BE2C (cell line): ENCODE data around the gene TAS2R3. TPM values are rescaled to one million over a fixed set of nuclear protein-coding genes. Genes with fewer than 3 reads are reported as not detected.

Source experiments
- DNase-seq: peaks from one replicate; pipeline ENCODE4 v3.0.0-alpha.2; 2020
- H3K27me3 ChIP-seq: fragments of 250-450 bp; sonication (Bioruptor Pico); 2 replicates; pipeline ENCODE4 v1.5.1; 2020; ENCODE audit warnings: mild to moderate bottlenecking
- H3K36me3 ChIP-seq: fragments of 250-450 bp; sonication (Bioruptor Pico); 2 replicates; pipeline ENCODE4 v1.5.1; 2020; ENCODE audit warnings: mild to moderate bottlenecking
- H3K4me1 ChIP-seq: fragments of 250-450 bp; sonication (Bioruptor Pico); 2 replicates; pipeline ENCODE4 v1.5.1; 2020
- H3K4me3 ChIP-seq: 2 replicates; pipeline ENCODE4 v1.5.1; 2011; ENCODE audit warnings: low read depth, low read length
- H3K9me3 ChIP-seq: fragments of 250-450 bp; sonication (Bioruptor Pico); 2 replicates; pipeline ENCODE4 v1.5.1; 2020
- polyA plus RNA-seq: library from polyadenylated mRNA; unstranded; fragments of >200 nt; gene quantifications from one replicate; pipeline ENCODE4 v1.2.1, GENCODE V29; 2012; ENCODE audit warnings: low read depth, missing spikeins; ENCODE audit not compliant: insufficient read length, insufficient read depth
- TF ChIP-seq, protein P1 (sequence below): IDR thresholded peaks from 2 replicates; pipeline ENCODE4 v1.5.1; 2012; ENCODE audit warnings: mild to moderate bottlenecking, low read depth, low read length

The TAS2R3 gene, protein sequence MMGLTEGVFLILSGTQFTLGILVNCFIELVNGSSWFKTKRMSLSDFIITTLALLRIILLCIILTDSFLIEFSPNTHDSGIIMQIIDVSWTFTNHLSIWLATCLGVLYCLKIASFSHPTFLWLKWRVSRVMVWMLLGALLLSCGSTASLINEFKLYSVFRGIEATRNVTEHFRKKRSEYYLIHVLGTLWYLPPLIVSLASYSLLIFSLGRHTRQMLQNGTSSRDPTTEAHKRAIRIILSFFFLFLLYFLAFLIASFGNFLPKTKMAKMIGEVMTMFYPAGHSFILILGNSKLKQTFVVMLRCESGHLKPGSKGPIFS
- polyA plus RNA-seq, result not detected

DNA sequence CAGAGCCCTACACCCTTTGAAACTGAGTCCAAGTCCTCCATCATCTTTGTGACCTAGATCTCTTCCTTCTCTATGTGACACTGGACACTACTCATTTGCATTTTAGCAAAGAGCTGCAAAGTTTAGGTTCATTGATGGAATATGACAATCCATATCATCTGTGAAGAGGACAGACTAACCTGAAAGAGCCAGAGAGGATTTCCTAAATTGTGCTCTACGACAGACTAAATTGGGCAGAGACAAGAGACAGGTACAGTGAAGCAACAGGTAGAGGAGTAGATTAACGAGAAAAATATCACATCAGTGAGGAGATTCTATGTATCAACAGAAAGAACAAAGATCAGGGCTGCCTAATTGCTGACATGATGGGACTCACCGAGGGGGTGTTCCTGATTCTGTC is at the start of gene TAS2R3:
TAS2R3 (plus strand) TSS at position 301 of the 400 bp plus-strand sequence; CDS start at position 363, 62 bp downstream.
- no peak for DNase-seq
- peaks cover 15% of the 10 kb centered on the region for H3K36me3 ChIP-seq

DNA sequence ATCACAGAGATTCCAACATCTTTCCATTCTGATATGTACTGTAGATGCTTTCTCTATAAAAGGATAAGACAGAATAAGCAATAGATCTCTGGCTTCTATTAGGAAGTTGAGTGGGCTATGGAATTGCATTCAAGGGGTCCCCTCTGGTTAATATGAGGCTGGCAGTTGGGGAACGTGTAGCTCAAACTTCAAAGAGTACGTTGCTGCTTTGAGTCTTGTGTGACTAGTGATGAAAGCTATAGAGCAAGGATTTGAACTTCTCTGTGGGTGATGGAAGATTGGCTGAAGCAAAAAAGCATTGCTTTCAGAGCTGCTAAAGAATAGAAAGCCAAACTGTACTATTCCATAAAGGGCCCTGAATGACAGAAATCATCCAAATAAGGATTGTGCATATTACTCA is 49.3 kb upstream of the TAS2R3 start:
- Histone ChIP-seq H3K4me3 (no peak overlapping the region), H3K4me1 (no peaks in the 10 kb centered on the region), H3K36me3 (no peaks in the 10 kb centered on the region), H3K9me3 (no peaks in the 10 kb centered on the region), H3K27me3 (peaks cover 17% of the 10 kb centered on the region)
- no peak for DNase-seq
- TF ChIP-seq, protein P1, sequence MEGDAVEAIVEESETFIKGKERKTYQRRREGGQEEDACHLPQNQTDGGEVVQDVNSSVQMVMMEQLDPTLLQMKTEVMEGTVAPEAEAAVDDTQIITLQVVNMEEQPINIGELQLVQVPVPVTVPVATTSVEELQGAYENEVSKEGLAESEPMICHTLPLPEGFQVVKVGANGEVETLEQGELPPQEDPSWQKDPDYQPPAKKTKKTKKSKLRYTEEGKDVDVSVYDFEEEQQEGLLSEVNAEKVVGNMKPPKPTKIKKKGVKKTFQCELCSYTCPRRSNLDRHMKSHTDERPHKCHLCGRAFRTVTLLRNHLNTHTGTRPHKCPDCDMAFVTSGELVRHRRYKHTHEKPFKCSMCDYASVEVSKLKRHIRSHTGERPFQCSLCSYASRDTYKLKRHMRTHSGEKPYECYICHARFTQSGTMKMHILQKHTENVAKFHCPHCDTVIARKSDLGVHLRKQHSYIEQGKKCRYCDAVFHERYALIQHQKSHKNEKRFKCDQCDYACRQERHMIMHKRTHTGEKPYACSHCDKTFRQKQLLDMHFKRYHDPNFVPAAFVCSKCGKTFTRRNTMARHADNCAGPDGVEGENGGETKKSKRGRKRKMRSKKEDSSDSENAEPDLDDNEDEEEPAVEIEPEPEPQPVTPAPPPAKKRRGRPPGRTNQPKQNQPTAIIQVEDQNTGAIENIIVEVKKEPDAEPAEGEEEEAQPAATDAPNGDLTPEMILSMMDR, result no peak

More for the DNA sequence above, at the start of gene TAS2R3:
- Histone ChIP-seq H3K4me3 (no peak within 1 kb of the TSS), H3K27me3 (no peaks in the 10 kb centered on the region), H3K4me1 (no peaks in the 10 kb centered on the region), H3K9me3 (no peaks in the 10 kb centered on the region)
- TF ChIP-seq, protein P1, result no peak

DNA sequence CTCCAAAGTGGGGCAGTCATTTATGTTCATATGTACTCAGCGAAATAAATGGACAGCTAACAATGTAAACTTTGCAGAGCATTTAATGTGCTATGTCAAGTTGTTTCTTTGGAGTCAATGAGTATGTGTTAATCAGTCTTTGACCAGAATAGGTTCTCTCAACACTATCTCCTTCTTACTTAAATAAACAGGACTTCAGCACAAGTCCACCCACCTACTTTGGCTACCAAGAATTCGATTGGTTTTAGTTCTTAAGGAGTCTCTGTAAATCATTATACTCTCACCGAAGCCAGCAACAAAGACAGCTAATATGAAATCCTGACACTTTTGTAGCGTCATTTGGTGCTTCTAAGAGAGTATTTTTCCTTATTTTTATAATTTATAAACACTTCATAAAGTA is 48.9 kb upstream of the TAS2R3 start:
- Histone ChIP-seq H3K36me3 (no peaks in the 10 kb centered on the region), H3K9me3 (no peaks in the 10 kb centered on the region), H3K4me3 (no peak overlapping the region), H3K4me1 (no peaks in the 10 kb centered on the region), H3K27me3 (peaks cover 17% of the 10 kb centered on the region)
- DNase-seq, result no peak
- TF ChIP-seq, protein P1, result no peak

DNA sequence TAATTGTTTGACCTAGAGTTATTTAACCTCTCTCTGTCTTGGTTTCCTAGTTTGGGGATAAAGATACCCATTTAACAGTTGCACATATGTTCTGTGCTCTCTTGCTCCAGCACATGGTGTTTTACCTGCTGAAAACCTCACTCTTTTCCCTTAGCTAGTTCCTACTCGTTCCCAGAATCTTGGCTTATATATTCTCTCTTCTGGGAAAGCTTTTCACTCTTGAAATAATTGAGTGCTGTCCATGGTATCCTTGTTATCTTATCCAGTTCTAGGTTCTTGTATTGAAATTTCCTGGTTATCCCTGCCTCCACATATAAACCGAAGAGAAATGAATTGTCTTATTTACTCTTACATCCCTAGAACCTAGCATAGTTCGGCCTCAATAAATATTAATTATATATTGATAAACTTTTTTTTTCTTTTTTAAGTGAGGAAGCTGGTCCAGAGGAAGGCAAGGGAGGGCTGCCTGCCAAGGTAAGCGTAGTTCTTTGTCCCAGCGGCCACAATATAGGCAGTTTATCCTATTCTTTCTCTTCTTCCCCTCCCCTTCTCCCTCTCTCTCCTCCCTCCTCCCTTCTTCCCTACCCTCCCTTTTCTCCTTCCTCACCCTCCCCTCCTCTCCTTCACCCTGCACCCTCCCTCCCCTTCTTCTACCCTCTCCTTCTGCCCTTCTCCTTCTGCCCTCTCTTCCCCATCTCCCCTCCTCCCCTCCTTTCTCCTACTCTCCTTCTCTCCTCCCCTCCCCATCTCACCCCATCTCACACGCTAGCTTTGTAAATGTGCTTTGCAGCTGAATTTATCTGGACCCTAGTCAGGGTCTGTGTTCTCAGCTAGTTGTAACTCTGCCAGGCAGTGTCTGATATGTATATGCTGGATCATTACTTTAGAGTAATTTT is 47.9 kb upstream of the TAS2R3 start:
- Histone ChIP-seq H3K9me3 (no peaks in the 10 kb centered on the region), H3K4me3 (no peak overlapping the region), H3K4me1 (no peaks in the 10 kb centered on the region), H3K36me3 (no peaks in the 10 kb centered on the region), H3K27me3 (peaks cover 17% of the 10 kb centered on the region)
- TF ChIP-seq, protein P1, result no peak
- DNase-seq, result no peak

DNA sequence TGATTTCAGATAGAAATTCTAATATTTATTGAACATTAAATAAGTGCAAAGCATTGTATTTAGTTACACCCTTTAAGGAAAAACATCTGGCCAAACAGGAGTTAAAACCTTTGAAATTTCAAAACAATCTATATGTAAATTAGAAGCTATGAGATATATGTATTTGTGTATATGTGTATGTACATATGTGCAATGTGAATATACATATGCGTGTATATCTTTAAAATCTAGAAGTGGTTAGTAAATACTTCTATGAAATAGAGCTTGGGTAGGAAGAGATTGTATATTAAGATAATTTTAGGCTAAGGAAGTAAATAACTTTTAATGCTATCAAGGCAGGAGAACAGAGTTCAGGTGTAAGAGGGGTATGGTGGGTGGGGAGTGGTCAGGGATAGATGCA is 46.4 kb upstream of the TAS2R3 start:
- TF ChIP-seq, protein P1, result no peak
- H3K4me3 ChIP-seq, result no peak overlapping the region
- H3K4me1 ChIP-seq, result no peaks in the 10 kb centered on the region

More for the DNA sequence above, 46.4 kb upstream of the TAS2R3 start:
- H3K36me3 ChIP-seq, result no peaks in the 10 kb centered on the region
- H3K27me3 ChIP-seq, result peaks cover 17% of the 10 kb centered on the region
- no peaks in the 10 kb centered on the region for H3K9me3 ChIP-seq
- DNase-seq, result no peak
